ENCODE data around the gene RBM17. TPM values are rescaled to one million over a fixed set of nuclear protein-coding genes. Genes with fewer than 3 reads are reported as not detected.
A peak's percentile ranks its signal among the peaks of the same experiment; 100 is the strongest.
"Not testable (repeated sequence)": the region's sequence is repeated elsewhere in the genome, so short reads cannot be mapped to it uniquely, and the experiment has no call there.

The RBM17 gene
- polyA plus RNA-seq, 6 donors from 2014 or later, result 50.4 to 118 (median 89.6) TPM

GRCh38 chr10:6115824-6116350 lies 27.1 kb downstream of the RBM17 start:
- Mint-ChIP-seq H3K9me3 (no peaks in the 10 kb centered on the region), H3K4me3 (no peak overlapping the region), H3K4me1 (peaks cover 0 to 7% (median 0%) of the 10 kb centered on the region in 3 donors), H3K36me3 (peaks cover 24 to 29% of the 10 kb centered on the region in 2 donors), H3K27ac (no peak overlapping the region), H3K27me3 (no peaks in the 10 kb centered on the region)
- ATAC-seq (ENCODE audit: low read depth in 2 of 2) (no peak), DNase-seq (no peak)

GRCh38 chr10:6116806-6117205 lies 28.0 kb downstream of the RBM17 start:
- DNase-seq, result no peak

GRCh38 chr10:6117711-6118110 lies 28.9 kb downstream of the RBM17 start:
- ATAC-seq (ENCODE audit: low read depth in 2 of 2) (no peak), DNase-seq (no peak)
- H3K36me3 Mint-ChIP-seq, result peaks cover 12 to 16% of the 10 kb centered on the region in 2 donors
- H3K4me3 Mint-ChIP-seq, result no peak overlapping the region
- peaks cover 0 to 4% (median 0%) of the 10 kb centered on the region in 3 donors for H3K4me1 Mint-ChIP-seq
- H3K27me3 Mint-ChIP-seq, result no peaks in the 10 kb centered on the region
- H3K9me3 Mint-ChIP-seq, result no peaks in the 10 kb centered on the region
- peak overlapping the region in 3 of 6 donors; percentile 37 to 65 (median 39) for H3K27ac Mint-ChIP-seq

More at GRCh38 chr10:6116806-6117205, 28.0 kb downstream of the RBM17 start:
- no peak for ATAC-seq (ENCODE audit: low read depth in 2 of 2)
- Mint-ChIP-seq H3K4me1 (peaks cover 0 to 7% (median 0%) of the 10 kb centered on the region in 3 donors), H3K27me3 (no peaks in the 10 kb centered on the region), H3K36me3 (peaks cover 21 to 25% of the 10 kb centered on the region in 2 donors), H3K27ac (peak overlapping the region in 1 of 6 donors; percentile 15), H3K9me3 (no peaks in the 10 kb centered on the region), H3K4me3 (no peak overlapping the region)

GRCh38 chr10:6119423-6119822 lies 30.6 kb downstream of the RBM17 start:
- H3K4me1 Mint-ChIP-seq, result peaks cover 0 to 4% (median 0%) of the 10 kb centered on the region in 3 donors
- H3K4me3 Mint-ChIP-seq, result no peak overlapping the region
- ATAC-seq (ENCODE audit: low read depth in 2 of 2) (no peak), DNase-seq (no peak)
- H3K9me3 Mint-ChIP-seq, result no peaks in the 10 kb centered on the region
- no peaks in the 10 kb centered on the region for H3K27me3 Mint-ChIP-seq
- H3K27ac Mint-ChIP-seq, result peak overlapping the region in 1 of 6 donors; percentile 60
- H3K36me3 Mint-ChIP-seq, result peaks cover 0 to 5% of the 10 kb centered on the region in 2 donors

GRCh38 chr10:6119962-6120361 lies 31.1 kb downstream of the RBM17 start:
- peaks cover 0 to 4% (median 0%) of the 10 kb centered on the region in 3 donors for H3K4me1 Mint-ChIP-seq
- H3K27ac Mint-ChIP-seq, result peak overlapping the region in 1 of 6 donors; percentile 69
- peaks cover 0 to 2% (median 0%) of the 10 kb centered on the region in 3 donors for H3K27me3 Mint-ChIP-seq
- ATAC-seq (ENCODE audit: low read depth in 2 of 2) (no peak), DNase-seq (no peak)
- H3K36me3 Mint-ChIP-seq, result no peaks in the 10 kb centered on the region
- no peaks in the 10 kb centered on the region for H3K9me3 Mint-ChIP-seq
- H3K4me3 Mint-ChIP-seq, result peak overlapping the region in 1 of 8 donors; percentile 52

GRCh38 chr10:6120691-6121090 lies 31.9 kb downstream of the RBM17 start:
- DNase-seq, result no peak
- no peaks in the 10 kb centered on the region for H3K9me3 Mint-ChIP-seq
- peaks cover 0 to 4% (median 0%) of the 10 kb centered on the region in 3 donors for H3K4me1 Mint-ChIP-seq
- peak overlapping the region in 2 of 6 donors; percentile 69 to 81 for H3K27ac Mint-ChIP-seq
- no peaks in the 10 kb centered on the region for H3K36me3 Mint-ChIP-seq
- no peak overlapping the region for H3K4me3 Mint-ChIP-seq
- ATAC-seq (ENCODE audit: low read depth in 2 of 2), result no peak
- H3K27me3 Mint-ChIP-seq, result peaks cover 0 to 5% (median 1%) of the 10 kb centered on the region in 3 donors

- no peak overlapping the region for H3K27ac Mint-ChIP-seq
- ATAC-seq (ENCODE audit: low read depth in 2 of 2), result no peak
Observed at GRCh38 chr10:6121146-6121545, 32.3 kb downstream of the RBM17 start.

GRCh38 chr10:6123532-6123931 lies 34.7 kb downstream of the RBM17 start:
- Mint-ChIP-seq H3K27ac (peak overlapping the region in 2 of 6 donors; percentile 37 to 85), H3K4me1 (peaks cover 0 to 4% (median 0%) of the 10 kb centered on the region in 3 donors), H3K27me3 (peaks cover 9 to 13% (median 11%) of the 10 kb centered on the region in 3 donors), H3K9me3 (no peaks in the 10 kb centered on the region), H3K4me3 (no peak overlapping the region), H3K36me3 (no peaks in the 10 kb centered on the region)
- ATAC-seq (ENCODE audit: low read depth in 2 of 2), result no peak
- DNase-seq, result no peak

More at GRCh38 chr10:6121146-6121545, 32.3 kb downstream of the RBM17 start:
- H3K36me3 Mint-ChIP-seq, result no peaks in the 10 kb centered on the region
- H3K27me3 Mint-ChIP-seq, result peaks cover 0 to 5% (median 5%) of the 10 kb centered on the region in 3 donors
- H3K9me3 Mint-ChIP-seq, result no peaks in the 10 kb centered on the region
- H3K4me1 Mint-ChIP-seq, result peaks cover 0 to 4% (median 0%) of the 10 kb centered on the region in 3 donors
- no peak for DNase-seq
- H3K4me3 Mint-ChIP-seq, result no peak overlapping the region

GRCh38 chr10:6124666-6125065 lies 35.8 kb downstream of the RBM17 start:
- Mint-ChIP-seq H3K27me3 (peaks cover 20 to 25% (median 23%) of the 10 kb centered on the region in 3 donors), H3K4me3 (no peak overlapping the region), H3K27ac (no peak overlapping the region), H3K9me3 (no peaks in the 10 kb centered on the region), H3K36me3 (no peaks in the 10 kb centered on the region), H3K4me1 (peaks cover 0 to 11% (median 2%) of the 10 kb centered on the region in 3 donors)
- DNase-seq (no peak), ATAC-seq (ENCODE audit: low read depth in 2 of 2) (no peak)

- not testable (repeated sequence) for H3K9me3 Mint-ChIP-seq; DNase-seq; H3K36me3 Mint-ChIP-seq; ATAC-seq (ENCODE audit: low read depth in 2 of 2); H3K27ac Mint-ChIP-seq
- peak overlapping the region in 1 of 8 donors; percentile 3 for H3K4me3 Mint-ChIP-seq
- H3K4me1 Mint-ChIP-seq, result peaks cover 4 to 11% (median 8%) of the 10 kb centered on the region in 3 donors
- peaks cover 30 to 33% (median 32%) of the 10 kb centered on the region in 3 donors for H3K27me3 Mint-ChIP-seq
Observed at GRCh38 chr10:6127461-6127860, 38.6 kb downstream of the RBM17 start.

- Mint-ChIP-seq H3K36me3 (no peaks in the 10 kb centered on the region), H3K9me3 (no peaks in the 10 kb centered on the region), H3K4me3 (peak overlapping the region in 1 of 8 donors; percentile 61), H3K4me1 (peaks cover 4 to 11% (median 8%) of the 10 kb centered on the region in 3 donors), H3K27me3 (peaks cover 30 to 33% (median 32%) of the 10 kb centered on the region in 3 donors), H3K27ac (no peak overlapping the region)
- no peak for DNase-seq
- ATAC-seq (ENCODE audit: low read depth in 2 of 2), result no peak
Observed at GRCh38 chr10:6128087-6128486, 39.3 kb downstream of the RBM17 start.

GRCh38 chr10:6128591-6129251 lies 39.9 kb downstream of the RBM17 start:
- Mint-ChIP-seq H3K9me3 (no peaks in the 10 kb centered on the region), H3K27me3 (peaks cover 30 to 33% (median 32%) of the 10 kb centered on the region in 3 donors), H3K27ac (peak overlapping the region in 1 of 6 donors; percentile 39), H3K36me3 (no peaks in the 10 kb centered on the region), H3K4me3 (no peak overlapping the region), H3K4me1 (peaks cover 4 to 11% (median 8%) of the 10 kb centered on the region in 3 donors)
- ATAC-seq (ENCODE audit: low read depth in 2 of 2) (no peak), DNase-seq (no peak)

- H3K36me3 Mint-ChIP-seq, result no peaks in the 10 kb centered on the region
- no peaks in the 10 kb centered on the region for H3K9me3 Mint-ChIP-seq
- no peak for ATAC-seq (ENCODE audit: low read depth in 2 of 2)
- DNase-seq, result no peak
- H3K27ac Mint-ChIP-seq, result no peak overlapping the region
- H3K4me1 Mint-ChIP-seq, result peaks cover 4 to 11% (median 8%) of the 10 kb centered on the region in 3 donors
- H3K27me3 Mint-ChIP-seq, result peaks cover 28 to 32% (median 31%) of the 10 kb centered on the region in 3 donors
- H3K4me3 Mint-ChIP-seq, result no peak overlapping the region
Observed at GRCh38 chr10:6130848-6131470, 42.1 kb downstream of the RBM17 start.
